NB4 (cell line): ENCODE data around the gene CTTN.

Source experiments
- DNase-seq: peaks from one replicate; pipeline ENCODE4 v3.0.0; 2010; ENCODE audit warnings: low read depth
- H3K4me3 ChIP-seq: one replicate; pipeline ENCODE4 v1.5.1; 2011; ENCODE audit warnings: mild to moderate bottlenecking, low read depth, low read length, moderate library complexity
- MYC ChIP-seq: IDR thresholded peaks from 2 replicates; pipeline ENCODE4 v1.6.1; 2011; ENCODE audit warnings: low read depth, low read length
- POLR2A ChIP-seq: IDR thresholded peaks from 2 replicates; pipeline ENCODE4 v1.6.1; 2011; ENCODE audit warnings: mild to moderate bottlenecking; ENCODE audit not compliant: insufficient read length; ENCODE audit errors: extremely low read depth
- TF ChIP-seq, protein P1 (sequence below): IDR thresholded peaks from one replicate; pipeline ENCODE4 v1.5.1; 2012; ENCODE audit warnings: low read depth, low read length
- TF ChIP-seq, protein P2 (sequence below): IDR thresholded peaks from 2 replicates; pipeline ENCODE4 v1.6.1; 2011; ENCODE audit warnings: low read depth, low read length

CTTN gene

GRCh38 chr11:70394211-70394950, 3.9 kb upstream of the CTTN start:
- TF ChIP-seq, protein P1, sequence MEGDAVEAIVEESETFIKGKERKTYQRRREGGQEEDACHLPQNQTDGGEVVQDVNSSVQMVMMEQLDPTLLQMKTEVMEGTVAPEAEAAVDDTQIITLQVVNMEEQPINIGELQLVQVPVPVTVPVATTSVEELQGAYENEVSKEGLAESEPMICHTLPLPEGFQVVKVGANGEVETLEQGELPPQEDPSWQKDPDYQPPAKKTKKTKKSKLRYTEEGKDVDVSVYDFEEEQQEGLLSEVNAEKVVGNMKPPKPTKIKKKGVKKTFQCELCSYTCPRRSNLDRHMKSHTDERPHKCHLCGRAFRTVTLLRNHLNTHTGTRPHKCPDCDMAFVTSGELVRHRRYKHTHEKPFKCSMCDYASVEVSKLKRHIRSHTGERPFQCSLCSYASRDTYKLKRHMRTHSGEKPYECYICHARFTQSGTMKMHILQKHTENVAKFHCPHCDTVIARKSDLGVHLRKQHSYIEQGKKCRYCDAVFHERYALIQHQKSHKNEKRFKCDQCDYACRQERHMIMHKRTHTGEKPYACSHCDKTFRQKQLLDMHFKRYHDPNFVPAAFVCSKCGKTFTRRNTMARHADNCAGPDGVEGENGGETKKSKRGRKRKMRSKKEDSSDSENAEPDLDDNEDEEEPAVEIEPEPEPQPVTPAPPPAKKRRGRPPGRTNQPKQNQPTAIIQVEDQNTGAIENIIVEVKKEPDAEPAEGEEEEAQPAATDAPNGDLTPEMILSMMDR, result no peak
- TF ChIP-seq MYC, result no peak
- no peak for TF ChIP-seq POLR2A
- TF ChIP-seq, protein P2, sequence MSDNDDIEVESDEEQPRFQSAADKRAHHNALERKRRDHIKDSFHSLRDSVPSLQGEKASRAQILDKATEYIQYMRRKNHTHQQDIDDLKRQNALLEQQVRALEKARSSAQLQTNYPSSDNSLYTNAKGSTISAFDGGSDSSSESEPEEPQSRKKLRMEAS, result no peak
- H3K4me3 ChIP-seq, result no peak overlapping the region
- no peak for DNase-seq

DNA sequence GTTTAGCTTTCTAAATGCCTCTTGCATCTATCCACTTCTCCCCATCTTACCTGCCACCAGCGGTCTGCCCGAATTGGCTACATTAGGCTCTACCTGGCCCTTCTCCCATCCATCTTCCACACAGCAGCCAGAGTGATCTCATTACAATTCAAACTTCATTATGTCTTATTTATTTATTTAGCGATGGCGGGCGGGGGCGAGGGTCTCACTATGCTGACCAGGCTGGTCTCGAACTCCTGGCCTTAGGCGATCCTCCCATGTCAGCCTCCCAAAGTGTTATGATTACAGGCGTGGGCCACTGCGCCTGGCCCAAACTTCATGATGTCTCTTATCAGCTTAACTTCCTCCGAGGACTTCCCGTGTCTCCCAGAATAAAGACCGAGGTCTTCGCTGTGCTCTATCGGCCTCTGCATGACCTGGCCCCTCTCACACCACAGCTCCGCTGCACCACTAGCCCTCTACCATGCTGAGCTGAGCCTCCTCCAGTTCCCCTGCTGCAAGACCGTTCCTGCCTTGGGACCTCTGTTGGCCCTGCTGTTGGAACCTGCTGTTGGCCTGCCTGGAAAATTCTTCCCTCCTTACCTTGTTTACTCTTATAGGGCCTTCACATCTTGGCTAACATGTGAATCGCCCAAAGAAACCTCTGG, 870 bp upstream of the CTTN start:
- no peak for TF ChIP-seq POLR2A
- TF ChIP-seq, protein P2, result no peak
- TF ChIP-seq MYC, result peak; percentile 41; the same call in 1 of the 2 replicates
- TF ChIP-seq, protein P1, result no peak
- peak overlapping the region; percentile 78 for H3K4me3 ChIP-seq
- DNase-seq, result peak; percentile 88

GRCh38 chr11:70398834-70399680, 728 bp downstream of the CTTN start:
- DNase-seq, result peak; percentile 84
- TF ChIP-seq, protein P2, result no peak
- TF ChIP-seq MYC, result no peak
- TF ChIP-seq, protein P1, result no peak
- no peak for TF ChIP-seq POLR2A
- H3K4me3 ChIP-seq, result peak overlapping the region; percentile 52

- TF ChIP-seq, protein P2, result peak; percentile 91
- TF ChIP-seq POLR2A (no peak), MYC (peak; percentile 80)
- H3K4me3 ChIP-seq, result peak overlapping the region; percentile 52
- peak; percentile 92 for DNase-seq
Observed at GRCh38 chr11:70399681-70400112, 1.4 kb downstream of the CTTN start.

DNA sequence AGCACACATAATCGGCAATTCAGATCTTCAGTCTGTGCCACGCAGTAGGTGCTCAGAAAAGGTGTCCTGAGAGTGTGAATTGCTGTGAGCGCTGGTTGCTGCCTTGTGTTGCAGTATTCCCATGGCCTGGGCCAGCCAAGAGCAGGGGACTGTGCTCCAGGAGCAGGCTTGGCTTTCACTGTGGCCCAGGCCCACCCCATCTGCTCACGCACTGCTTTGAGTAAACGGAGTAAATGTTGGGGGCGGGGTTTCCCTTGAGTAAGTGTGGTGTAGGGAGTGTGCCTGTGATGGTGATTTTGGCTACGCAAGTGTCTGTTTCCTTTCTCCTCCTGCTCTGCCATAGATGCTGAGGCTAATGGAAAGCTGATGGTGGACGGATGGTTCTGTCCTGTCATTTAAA, 2.3 kb downstream of the CTTN start:
- H3K4me3 ChIP-seq, result no peak overlapping the region
- no peak for DNase-seq
- TF ChIP-seq, protein P2, result no peak
- no peak for TF ChIP-seq POLR2A
- TF ChIP-seq MYC, result no peak
- TF ChIP-seq, protein P1, result no peak
